AG04449 (cell line): ENCODE measurements around the gene ENG.

Experiments used
- CTCF ChIA-PET: fragments of 350-600 bp; formaldehyde crosslinking; extraction: SDS; loops from one replicate; lab custom pipeline; 2021; ENCODE audit warnings: antibody characterized with exemption; lab: Yijun Ruan, JAX
- POLR2A ChIA-PET: fragments of 400-600, 350-600 bp; formaldehyde crosslinking; extraction: SDS; loops from one replicate; lab custom pipeline; 2020; ENCODE audit warnings: antibody characterized with exemption, inconsistent platforms; lab: Yijun Ruan, JAX
- DNase-seq: peaks from one replicate; pipeline ENCODE4 v3.0.0-alpha.2; 2010; ENCODE audit warnings: low read depth, low spot score
- H3K4me3 ChIP-seq: 2 replicates; pipeline ENCODE4 v1.5.1; 2011; ENCODE audit warnings: low read depth, mild to moderate bottlenecking, control low read depth, low read length
- CTCF ChIP-seq: IDR thresholded peaks from one replicate; pipeline ENCODE4 v1.5.1; 2011; ENCODE audit warnings: mild to moderate bottlenecking, moderate library complexity, low read length, control low read depth, inconsistent platforms; ENCODE audit not compliant: insufficient read depth; ENCODE audit errors: missing control alignments

The ENG gene

GRCh38 chr9:127867356-127868277 lies 13.2 kb upstream of the ENG start:
- H3K4me3 ChIP-seq = no peak overlapping the region
- CTCF ChIA-PET = interaction anchor here (6.1 to 8.4 kb wide), 3 partner anchors 11 to 129 kb away, joined by 65 to 128 read pairs (median 115); partner anchors contain the start of genes ENG and TOR2A
- no peak for DNase-seq
- POLR2A ChIA-PET = no interaction called here
- TF ChIP-seq CTCF = no peak

GRCh38 chr9:127866535-127866934 lies 12.1 kb upstream of the ENG start:
- no peak for DNase-seq
- TF ChIP-seq CTCF = no peak
- ChIA-PET CTCF (interaction anchor here (6.1 to 8.4 kb wide), 2 partner anchors 10 to 128 kb away, joined by 115 to 128 read pairs; partner anchors contain the start of genes ENG and TOR2A), POLR2A (no interaction called here)
- H3K4me3 ChIP-seq = no peak overlapping the region

GRCh38 chr9:127865645-127866464 lies 11.4 kb upstream of the ENG start:
- POLR2A ChIA-PET = no interaction called here
- TF ChIP-seq CTCF = no peak
- CTCF ChIA-PET = interaction anchor here (1.1 kb wide), 1 partner anchor 8 kb away, joined by 3 read pairs; no protein-coding TSS in a partner anchor
- H3K4me3 ChIP-seq = no peak overlapping the region
- no peak for DNase-seq

- ChIA-PET CTCF (interaction anchor here (0.7 to 1.4 kb wide), 6 partner anchors 9 to 128 kb away, joined by 3 to 7 read pairs (median 4); partner anchors contain the start of genes ENG and TOR2A), POLR2A (interaction anchor here (1.1 kb wide), 1 partner anchor 25 kb away, joined by 4 read pairs; no protein-coding TSS in a partner anchor)
- no peak overlapping the region for H3K4me3 ChIP-seq
- no peak for DNase-seq
- TF ChIP-seq CTCF = no peak
Measured at GRCh38 chr9:127863191-127863621, 8.7 kb upstream of the ENG start.

- TF ChIP-seq CTCF = no peak
- no peak for DNase-seq
- ChIA-PET POLR2A (interaction anchor here (0.7 to 1.1 kb wide), 2 partner anchors 24 to 77 kb away, joined by 3 to 4 read pairs; partner anchors contain the start of gene CDK9), CTCF (interaction anchor here (0.7 to 10.3 kb wide), 6 partner anchors 7 to 127 kb away, joined by 3 to 128 read pairs (median 4); partner anchors contain the start of gene TOR2A)
- no peak overlapping the region for H3K4me3 ChIP-seq
Measured at GRCh38 chr9:127862075-127863011, 7.9 kb upstream of the ENG start.
